ENCODE results near the gene BEST1.

BEST1 gene

GRCh38 chr11:61916737-61917333, 33.3 kb upstream of the BEST1 start:
- no peak for DNase-seq (ENCODE audit: low spot score)

GRCh38 chr11:61917334-61918109, 32.6 kb upstream of the BEST1 start, which contains the start of gene RAB3IL1:
Gene RAB3IL1 (minus strand): TSS chr11:61917566. CDS start chr11:61917367, 199 bp downstream.
- no peak for DNase-seq (ENCODE audit: low spot score)

GRCh38 chr11:61918251-61918937, 31.8 kb upstream of the BEST1 start:
- no peak for DNase-seq (ENCODE audit: low spot score)

- DNase-seq (ENCODE audit: low spot score), result no peak
Measured at GRCh38 chr11:61918938-61919704, 31.0 kb upstream of the BEST1 start.

GRCh38 chr11:61919705-61920631, 30.2 kb upstream of the BEST1 start:
- DNase-seq (ENCODE audit: low spot score), result no peak

- no peak for DNase-seq (ENCODE audit: low spot score)
Measured at GRCh38 chr11:61921446-61921845, 28.7 kb upstream of the BEST1 start.

GRCh38 chr11:61922539-61922938, 27.6 kb upstream of the BEST1 start:
- no peak for DNase-seq (ENCODE audit: low spot score)

- no peak for DNase-seq (ENCODE audit: low spot score)
Measured at GRCh38 chr11:61923166-61924063, 26.7 kb upstream of the BEST1 start.

- no peak for DNase-seq (ENCODE audit: low spot score)
Measured at GRCh38 chr11:61924064-61924455, 26.1 kb upstream of the BEST1 start.

GRCh38 chr11:61925736-61926135, 24.4 kb upstream of the BEST1 start:
- no peak for DNase-seq (ENCODE audit: low spot score)

GRCh38 chr11:61926235-61926634, 23.9 kb upstream of the BEST1 start:
- no peak for DNase-seq (ENCODE audit: low spot score)

- DNase-seq (ENCODE audit: low spot score), result no peak
Measured at GRCh38 chr11:61927501-61927900, 22.6 kb upstream of the BEST1 start.

GRCh38 chr11:61928606-61929005, 21.5 kb upstream of the BEST1 start:
- DNase-seq (ENCODE audit: low spot score), result no peak

GRCh38 chr11:61930933-61931332, 19.2 kb upstream of the BEST1 start:
- no peak for DNase-seq (ENCODE audit: low spot score)

- no peak for DNase-seq (ENCODE audit: low spot score)
Measured at GRCh38 chr11:61935861-61936260, 14.3 kb upstream of the BEST1 start.

GRCh38 chr11:61940466-61940865, 9.7 kb upstream of the BEST1 start:
- no peak for DNase-seq (ENCODE audit: low spot score)

- no peak for DNase-seq (ENCODE audit: low spot score)
Measured at GRCh38 chr11:61945191-61945590, 5.0 kb upstream of the BEST1 start.

- no peak for DNase-seq (ENCODE audit: low spot score)
Measured at GRCh38 chr11:61946894-61947293, 3.3 kb upstream of the BEST1 start.

GRCh38 chr11:61947486-61948210, 2.5 kb upstream of the BEST1 start:
- DNase-seq (ENCODE audit: low spot score), result peak; percentile 57
